ENCODE data around the gene AK5.

AK5 gene

DNA sequence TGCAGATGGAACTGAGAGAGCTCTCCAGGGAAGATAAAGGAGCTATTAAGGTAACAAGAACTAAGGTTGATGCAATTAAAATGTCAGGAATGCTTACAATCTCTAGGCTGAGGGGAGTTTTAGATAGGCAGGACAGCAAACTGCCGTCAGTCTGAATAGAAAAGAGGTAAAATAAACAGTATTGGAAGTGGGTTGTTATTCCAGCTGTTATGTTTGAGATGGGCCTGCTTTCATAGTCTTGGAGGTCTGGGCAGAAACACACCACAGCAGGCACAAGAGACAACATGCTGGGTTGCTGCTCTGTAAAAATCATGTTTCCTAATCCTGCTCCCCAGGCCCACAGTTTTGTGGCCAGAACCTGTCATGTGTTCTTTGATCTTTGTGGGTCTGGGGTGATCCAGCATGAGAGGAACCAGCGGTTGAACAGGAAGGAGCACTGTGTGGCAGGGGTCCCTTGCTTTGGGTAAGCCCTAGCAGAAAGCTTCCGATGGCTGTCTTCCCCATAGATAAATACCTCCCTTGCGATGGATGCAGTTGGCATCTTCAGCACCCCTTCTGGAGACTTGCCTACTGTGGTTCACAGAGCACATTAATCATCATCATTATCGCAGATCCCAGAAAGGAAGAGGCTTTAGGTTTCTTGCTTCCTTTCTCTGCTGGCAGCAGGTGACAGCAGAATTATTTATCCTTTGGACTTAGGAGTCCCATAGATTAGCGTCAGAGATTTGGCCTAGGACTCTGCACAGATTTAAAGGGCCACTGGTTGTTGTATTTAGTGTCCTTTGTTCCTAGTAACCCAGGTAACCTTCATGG lies 97.1 kb downstream of the AK5 start:
- Histone ChIP-seq H3K36me3 (ENCODE audit: low read length) (no peaks in the 10 kb centered on the region), H2AFZ (ENCODE audit: low read depth, low read length, severe bottlenecking) (no peak overlapping the region), H3K27ac (ENCODE audit: low read depth, low read length) (no peak overlapping the region), H3K4me2 (ENCODE audit: low read depth, low read length, poor library complexity, severe bottlenecking) (no peak overlapping the region), H3K9me2 (replicated peaks; ENCODE audit: insufficient read depth, low read length) (no peaks in the 10 kb centered on the region), H3K9me3 (ENCODE audit: insufficient read depth, low read length) (no peaks in the 10 kb centered on the region), H3K4me3 (ENCODE audit: insufficient read depth, low read length, poor library complexity, severe bottlenecking) (no peak overlapping the region), H4K20me1 (ENCODE audit: low read depth, low read length) (no peaks in the 10 kb centered on the region), H3K9ac (ENCODE audit: low read length) (no peak overlapping the region), H3K79me2 (ENCODE audit: insufficient read depth, low read length) (no peaks in the 10 kb centered on the region), H3F3A (ENCODE audit: insufficient read depth) (no peaks in the 10 kb centered on the region), H3K27me3 (ENCODE audit: low read length) (no peaks in the 10 kb centered on the region)
- no peak for TF ChIP-seq EZH2phosphoT487 (conservative IDR thresholded peaks at IDR 0.05; ENCODE audit: low read length)
- TF ChIP-seq, protein P1, sequence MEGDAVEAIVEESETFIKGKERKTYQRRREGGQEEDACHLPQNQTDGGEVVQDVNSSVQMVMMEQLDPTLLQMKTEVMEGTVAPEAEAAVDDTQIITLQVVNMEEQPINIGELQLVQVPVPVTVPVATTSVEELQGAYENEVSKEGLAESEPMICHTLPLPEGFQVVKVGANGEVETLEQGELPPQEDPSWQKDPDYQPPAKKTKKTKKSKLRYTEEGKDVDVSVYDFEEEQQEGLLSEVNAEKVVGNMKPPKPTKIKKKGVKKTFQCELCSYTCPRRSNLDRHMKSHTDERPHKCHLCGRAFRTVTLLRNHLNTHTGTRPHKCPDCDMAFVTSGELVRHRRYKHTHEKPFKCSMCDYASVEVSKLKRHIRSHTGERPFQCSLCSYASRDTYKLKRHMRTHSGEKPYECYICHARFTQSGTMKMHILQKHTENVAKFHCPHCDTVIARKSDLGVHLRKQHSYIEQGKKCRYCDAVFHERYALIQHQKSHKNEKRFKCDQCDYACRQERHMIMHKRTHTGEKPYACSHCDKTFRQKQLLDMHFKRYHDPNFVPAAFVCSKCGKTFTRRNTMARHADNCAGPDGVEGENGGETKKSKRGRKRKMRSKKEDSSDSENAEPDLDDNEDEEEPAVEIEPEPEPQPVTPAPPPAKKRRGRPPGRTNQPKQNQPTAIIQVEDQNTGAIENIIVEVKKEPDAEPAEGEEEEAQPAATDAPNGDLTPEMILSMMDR (IDR thresholded peaks at IDR 0.05; ENCODE audit: insufficient read depth, low read length, poor library complexity, severe bottlenecking): no peak

DNA sequence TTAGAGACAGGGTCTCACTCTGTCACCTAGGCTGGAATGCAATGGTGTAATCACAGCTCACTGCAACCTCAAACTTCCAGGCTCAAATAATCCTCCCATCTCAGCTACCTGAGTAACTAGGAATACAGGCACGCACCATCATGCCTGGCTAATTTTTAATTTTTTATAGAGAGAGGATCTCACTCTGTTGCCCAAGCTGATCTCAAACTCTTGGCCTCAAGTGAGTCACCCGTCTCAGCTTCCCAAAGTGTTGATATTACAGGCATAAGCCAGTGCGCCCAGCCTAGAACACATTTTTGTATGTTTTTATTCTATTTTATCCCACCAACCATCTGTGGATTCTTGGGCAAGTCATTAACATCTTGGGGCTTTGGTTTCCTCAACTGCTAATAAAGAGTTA lies 100.5 kb downstream of the AK5 start:
- H3K4me3 ChIP-seq (ENCODE audit: insufficient read depth, low read length, poor library complexity, severe bottlenecking): no peak overlapping the region
- H3K9ac ChIP-seq (ENCODE audit: low read length): no peak overlapping the region
- no peaks in the 10 kb centered on the region for H3K27me3 ChIP-seq (ENCODE audit: low read length)
- H3F3A ChIP-seq (ENCODE audit: insufficient read depth): no peaks in the 10 kb centered on the region
- H4K20me1 ChIP-seq (ENCODE audit: low read depth, low read length): no peaks in the 10 kb centered on the region
- no peaks in the 10 kb centered on the region for H3K79me2 ChIP-seq (ENCODE audit: insufficient read depth, low read length)
- H2AFZ ChIP-seq (ENCODE audit: low read depth, low read length, severe bottlenecking): no peak overlapping the region
- H3K9me3 ChIP-seq (ENCODE audit: insufficient read depth, low read length): no peaks in the 10 kb centered on the region
- no peaks in the 10 kb centered on the region for H3K9me2 ChIP-seq (replicated peaks; ENCODE audit: insufficient read depth, low read length)
- TF ChIP-seq, protein P1 (IDR thresholded peaks at IDR 0.05; ENCODE audit: insufficient read depth, low read length, poor library complexity, severe bottlenecking): no peak
- TF ChIP-seq EZH2phosphoT487 (conservative IDR thresholded peaks at IDR 0.05; ENCODE audit: low read length): no peak
- no peak overlapping the region for H3K4me2 ChIP-seq (ENCODE audit: low read depth, low read length, poor library complexity, severe bottlenecking)
- no peaks in the 10 kb centered on the region for H3K36me3 ChIP-seq (ENCODE audit: low read length)
- no peak overlapping the region for H3K27ac ChIP-seq (ENCODE audit: low read depth, low read length)

- Histone ChIP-seq H3K4me3 (ENCODE audit: insufficient read depth, low read length, poor library complexity, severe bottlenecking) (no peak overlapping the region), H3K9me3 (ENCODE audit: insufficient read depth, low read length) (no peaks in the 10 kb centered on the region), H3K9me2 (replicated peaks; ENCODE audit: insufficient read depth, low read length) (no peaks in the 10 kb centered on the region), H2AFZ (ENCODE audit: low read depth, low read length, severe bottlenecking) (no peak overlapping the region), H3F3A (ENCODE audit: insufficient read depth) (no peaks in the 10 kb centered on the region), H4K20me1 (ENCODE audit: low read depth, low read length) (no peaks in the 10 kb centered on the region), H3K9ac (ENCODE audit: low read length) (no peak overlapping the region), H3K27ac (ENCODE audit: low read depth, low read length) (no peak overlapping the region), H3K4me2 (ENCODE audit: low read depth, low read length, poor library complexity, severe bottlenecking) (no peak overlapping the region), H3K36me3 (ENCODE audit: low read length) (no peaks in the 10 kb centered on the region), H3K27me3 (ENCODE audit: low read length) (no peaks in the 10 kb centered on the region), H3K79me2 (ENCODE audit: insufficient read depth, low read length) (no peaks in the 10 kb centered on the region)
- no peak for TF ChIP-seq EZH2phosphoT487 (conservative IDR thresholded peaks at IDR 0.05; ENCODE audit: low read length)
- TF ChIP-seq, protein P1 (IDR thresholded peaks at IDR 0.05; ENCODE audit: insufficient read depth, low read length, poor library complexity, severe bottlenecking): no peak
These were observed 101.4 kb downstream of the AK5 start for GRCh38 chr1:77383236-77383635.
